Caco-2 (cell line): Measurements from ENCODE around the gene ARL5A. TPM values are rescaled to one million over a fixed set of nuclear protein-coding genes. Genes with fewer than 3 reads are reported as not detected.

Experiments used
- BruUV-seq: library from RNA; stranded (reverse); fragments of 400-500 nt; replicated peaks from 2 replicates; lab custom pipeline; 2021; lab: Mats Ljungman, UMichigan
- CTCF ChIA-PET: fragments of 300-600 bp; sonication (Branson Sonifier 250); formaldehyde crosslinking; loops from one replicate; lab custom pipeline; 2022; ENCODE audit warnings: antibody characterized with exemption; lab: Charles Lee
- POLR2A ChIA-PET: fragments of 300-600 bp; sonication (Branson Sonifier 250); formaldehyde crosslinking; loops from one replicate; lab custom pipeline; 2022; ENCODE audit warnings: antibody characterized with exemption; lab: Charles Lee
- DNase-seq, 2 experiments: peaks; one replicate each; pipeline versions ENCODE4 v3.0.0 to v3.0.0-alpha.2; 2020 to 2022
- H3K27me3 ChIP-seq: replicated peaks from 2 replicates; pipeline ENCODE4 v1.6.0; 2011; ENCODE audit warnings: low read length; ENCODE audit not compliant: control insufficient read depth, insufficient read depth
- H3K36me3 ChIP-seq: 2 replicates; pipeline ENCODE4 v1.5.1; 2011; ENCODE audit warnings: low read length; ENCODE audit not compliant: control insufficient read depth, insufficient read depth
- H3K4me1 ChIP-seq: fragments of 250-450 bp; sonication (Bioruptor Pico); 2 replicates; pipeline ENCODE4 v1.5.1; 2020; ENCODE audit warnings: mild to moderate bottlenecking
- H3K4me3 ChIP-seq: 2 replicates; pipeline ENCODE4 v1.5.1; 2011; ENCODE audit warnings: low read depth, mild to moderate bottlenecking, control low read depth, low read length
- H3K9me3 ChIP-seq: fragments of 250-450 bp; sonication (Bioruptor Pico); 2 replicates; pipeline ENCODE4 v1.5.1; 2020; ENCODE audit warnings: mild to moderate bottlenecking, moderate library complexity
- H3K27ac Mint-ChIP-seq: one replicate; pipeline ENCODE4 v1.8.0; 2022; ENCODE audit warnings: mixed read lengths; ENCODE audit not compliant: unreplicated experiment
- H3K27me3 Mint-ChIP-seq: one replicate; pipeline ENCODE4 v1.8.0; 2022; ENCODE audit warnings: mixed read lengths; ENCODE audit not compliant: insufficient read depth, unreplicated experiment
- H3K36me3 Mint-ChIP-seq: one replicate; pipeline ENCODE4 v1.8.0; 2022; ENCODE audit warnings: mild to moderate bottlenecking, mixed read lengths; ENCODE audit not compliant: insufficient read depth, unreplicated experiment
- H3K4me1 Mint-ChIP-seq: one replicate; pipeline ENCODE4 v1.8.0; 2022; ENCODE audit warnings: low read depth, mixed read lengths; ENCODE audit not compliant: unreplicated experiment
- H3K4me3 Mint-ChIP-seq: one replicate; pipeline ENCODE4 v1.8.0; 2022; ENCODE audit warnings: mild to moderate bottlenecking, moderate library complexity, mixed read lengths; ENCODE audit not compliant: unreplicated experiment
- H3K9me3 Mint-ChIP-seq: one replicate; pipeline ENCODE4 v1.8.0; 2022; ENCODE audit warnings: mixed read lengths; ENCODE audit not compliant: unreplicated experiment
- CTCF ChIP-seq, 2 experiments: fragments of 200-600 bp in 1 of 2; IDR thresholded peaks; 1 replicate in 1 of 2; 2 replicates in 1 of 2; pipeline versions ENCODE4 v1.5.1 to v1.8.0; 2011 to 2022; ENCODE audit warnings: antibody characterized with exemption in 1 of 2, control low read depth in 1 of 2, inconsistent platforms in 1 of 2, low read depth in 1 of 2, low read length in 1 of 2, mild to moderate bottlenecking in 1 of 2, moderate library complexity in 1 of 2; ENCODE audit not compliant: insufficient read depth in 1 of 2, severe bottlenecking in 1 of 2, unreplicated experiment in 1 of 2
- intact Hi-C: fragments of 100-400 bp; cut with micrococcal nuclease; formaldehyde crosslinking; loops from one replicate; pipeline ENCODE4 v1.10.0; 2022; ENCODE audit not compliant: unreplicated experiment
- total RNA-seq: library from RNA; stranded (reverse); gene quantifications from 2 replicates; pipeline ENCODE4 v1.2.3, GENCODE V29; 2022

ARL5A gene
- total RNA-seq, 1 experiment from 2014 or later, result 58.3 TPM

GRCh38 chr2:151837926-151838325 lies 9.7 kb upstream of the ARL5A start:
- intact Hi-C loops, result no loop called here
- H3K36me3 ChIP-seq, result no peaks in the 10 kb centered on the region
- H3K27me3 ChIP-seq, result no peaks in the 10 kb centered on the region
- H3K4me1 ChIP-seq, result no peaks in the 10 kb centered on the region
- H3K4me3 ChIP-seq, result no peak overlapping the region
- H3K27me3 Mint-ChIP-seq, result peaks cover 3% of the 10 kb centered on the region
- no peak overlapping the region for H3K4me3 Mint-ChIP-seq
- POLR2A ChIA-PET, result no interaction called here
- no peaks in the 10 kb centered on the region for H3K9me3 Mint-ChIP-seq
- H3K9me3 ChIP-seq, result no peaks in the 10 kb centered on the region
- TF ChIP-seq CTCF (IDR thresholded peaks at IDR 0.05; ENCODE audit: insufficient read depth in 1 of 2, low read depth in 1 of 2, low read length in 1 of 2, severe bottlenecking in 1 of 2, unreplicated experiment in 1 of 2), result no peak
- no peak overlapping the region for H3K27ac Mint-ChIP-seq
- CTCF ChIA-PET, result no interaction called here
- H3K4me1 Mint-ChIP-seq, result no peaks in the 10 kb centered on the region
- no peak for DNase-seq
- BruUV-seq, result no TSS peak
- no peaks in the 10 kb centered on the region for H3K36me3 Mint-ChIP-seq

- H3K4me1 Mint-ChIP-seq, result peaks cover 8% of the 10 kb centered on the region
- no peak for TF ChIP-seq CTCF (IDR thresholded peaks at IDR 0.05; ENCODE audit: insufficient read depth in 1 of 2, low read depth in 1 of 2, low read length in 1 of 2, severe bottlenecking in 1 of 2, unreplicated experiment in 1 of 2)
- H3K4me1 ChIP-seq, result peaks cover 2% of the 10 kb centered on the region
- no peaks in the 10 kb centered on the region for H3K9me3 ChIP-seq
- H3K36me3 Mint-ChIP-seq, result no peaks in the 10 kb centered on the region
- H3K27me3 ChIP-seq, result no peaks in the 10 kb centered on the region
- CTCF ChIA-PET, result interaction anchor here (0.6 kb wide), 1 partner anchor 747 kb away, joined by 3 read pairs; no protein-coding TSS in a partner anchor
- BruUV-seq, result no TSS peak
- DNase-seq, result no peak
- no peak overlapping the region for H3K4me3 ChIP-seq
- no peaks in the 10 kb centered on the region for H3K9me3 Mint-ChIP-seq
- H3K4me3 Mint-ChIP-seq, result no peak overlapping the region
- no peaks in the 10 kb centered on the region for H3K36me3 ChIP-seq
- intact Hi-C loops, result no loop called here
- H3K27ac Mint-ChIP-seq, result no peak overlapping the region
- peaks cover 3% of the 10 kb centered on the region for H3K27me3 Mint-ChIP-seq
- POLR2A ChIA-PET, result no interaction called here
Measured at GRCh38 chr2:151833984-151834383, 5.8 kb upstream of the ARL5A start.

GRCh38 chr2:151830961-151831360 lies 2.7 kb upstream of the ARL5A start:
- intact Hi-C loops, result no loop called here
- no peak overlapping the region for H3K27ac Mint-ChIP-seq
- peaks cover 12% of the 10 kb centered on the region for H3K4me1 ChIP-seq
- no peak for TF ChIP-seq CTCF (IDR thresholded peaks at IDR 0.05; ENCODE audit: insufficient read depth in 1 of 2, low read depth in 1 of 2, low read length in 1 of 2, severe bottlenecking in 1 of 2, unreplicated experiment in 1 of 2)
- H3K27me3 ChIP-seq, result no peaks in the 10 kb centered on the region
- peaks cover 11% of the 10 kb centered on the region for H3K4me1 Mint-ChIP-seq
- no peaks in the 10 kb centered on the region for H3K36me3 ChIP-seq
- no peaks in the 10 kb centered on the region for H3K9me3 Mint-ChIP-seq
- no peak overlapping the region for H3K4me3 ChIP-seq
- ChIA-PET CTCF (no interaction called here), POLR2A (no interaction called here)
- no peak for DNase-seq
- no TSS peak for BruUV-seq
- H3K9me3 ChIP-seq, result no peaks in the 10 kb centered on the region
- H3K27me3 Mint-ChIP-seq, result no peaks in the 10 kb centered on the region
- H3K36me3 Mint-ChIP-seq, result peaks cover 6% of the 10 kb centered on the region
- no peak overlapping the region for H3K4me3 Mint-ChIP-seq
